IPS-20b (cell line): ENCODE results near the gene MDK.

Source experiments
- H3K27ac ChIP-seq: one replicate; pipeline ENCODE4 v1.5.1; 2013; ENCODE audit warnings: low read length
- H3K27me3 ChIP-seq: 2 replicates; pipeline ENCODE4 v1.6.1; 2013; ENCODE audit warnings: mild to moderate bottlenecking, low read length, inconsistent platforms; ENCODE audit not compliant: insufficient read depth
- H3K36me3 ChIP-seq: 2 replicates; pipeline ENCODE4 v1.6.1; 2013; ENCODE audit warnings: low read depth, mild to moderate bottlenecking, inconsistent platforms, low read length, moderate library complexity; ENCODE audit not compliant: insufficient read depth
- H3K4me1 ChIP-seq: 2 replicates; pipeline ENCODE4 v1.6.1; 2013; ENCODE audit warnings: mild to moderate bottlenecking, control low read depth, inconsistent platforms, low read length, moderate library complexity; ENCODE audit not compliant: insufficient read depth
- H3K4me3 ChIP-seq: 2 replicates; pipeline ENCODE4 v1.5.1; 2013; ENCODE audit warnings: mild to moderate bottlenecking, low read length, inconsistent platforms
- H3K9ac ChIP-seq: 2 replicates; pipeline ENCODE4 v1.6.1; 2013; ENCODE audit warnings: low read depth, mild to moderate bottlenecking, inconsistent platforms, low read length, moderate library complexity
- H3K9me3 ChIP-seq: 2 replicates; pipeline ENCODE4 v1.6.1; 2013; ENCODE audit warnings: mild to moderate bottlenecking, low read depth, low read length, inconsistent platforms; ENCODE audit not compliant: insufficient read depth

MDK gene

DNA sequence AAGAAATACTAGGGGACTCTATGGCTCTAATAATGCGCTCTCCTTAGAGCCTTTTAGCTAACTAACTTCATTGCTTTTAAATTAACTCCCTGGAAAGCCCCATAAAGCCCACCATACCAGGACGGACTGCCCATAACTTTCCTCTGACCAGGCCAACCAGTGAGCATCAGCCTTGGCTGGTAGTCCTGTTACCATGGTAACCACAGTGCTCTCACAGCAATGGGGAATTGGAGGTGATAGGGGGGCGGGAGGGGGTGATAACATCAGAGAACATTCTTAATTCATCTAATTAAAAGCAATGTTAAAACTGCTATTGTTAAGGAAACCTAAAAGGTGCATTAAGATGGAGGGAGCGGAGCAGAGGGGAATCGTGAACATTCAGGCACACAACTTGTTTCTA lies 37.3 kb downstream of the MDK start:
- H3K27ac ChIP-seq, result no peak overlapping the region
- H3K4me1 ChIP-seq, result peaks cover 2% of the 10 kb centered on the region; the same call in 1 of the 2 replicates
- H3K9me3 ChIP-seq, result no peaks in the 10 kb centered on the region
- H3K4me3 ChIP-seq, result no peak overlapping the region
- H3K36me3 ChIP-seq, result peaks cover 46% of the 10 kb centered on the region
- H3K27me3 ChIP-seq, result no peaks in the 10 kb centered on the region
- no peak overlapping the region for H3K9ac ChIP-seq

DNA sequence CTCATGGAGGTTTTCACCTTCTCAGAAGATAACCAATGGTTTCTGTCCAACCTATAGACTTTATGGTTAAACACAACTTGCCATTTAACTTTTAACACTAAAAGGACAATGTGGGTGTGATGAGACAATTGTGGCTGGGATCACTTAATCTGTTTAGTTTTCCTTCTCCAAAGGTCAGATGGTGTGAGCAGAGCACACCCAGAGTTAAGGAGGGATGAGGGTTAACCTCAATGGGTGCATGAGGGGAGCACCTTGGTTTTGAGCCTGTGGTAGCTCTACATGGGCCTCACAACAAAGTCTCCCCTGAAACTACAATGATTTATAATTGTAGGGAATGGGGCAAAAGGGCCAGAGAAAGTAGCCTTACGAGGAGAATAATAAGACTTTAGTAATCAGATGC lies 39.0 kb downstream of the MDK start:
- Histone ChIP-seq H3K9ac (no peak overlapping the region), H3K27ac (no peak overlapping the region), H3K36me3 (peaks cover 30% of the 10 kb centered on the region), H3K4me3 (no peak overlapping the region), H3K9me3 (no peaks in the 10 kb centered on the region), H3K27me3 (no peaks in the 10 kb centered on the region), H3K4me1 (peaks cover 2% of the 10 kb centered on the region; the same call in 1 of the 2 replicates)

GRCh38 chr11:46421257-46421880 lies 39.9 kb downstream of the MDK start:
- no peaks in the 10 kb centered on the region for H3K9me3 ChIP-seq
- peaks cover 2% of the 10 kb centered on the region; the same call in 1 of the 2 replicates for H3K4me1 ChIP-seq
- no peak overlapping the region for H3K4me3 ChIP-seq
- H3K36me3 ChIP-seq, result peaks cover 21% of the 10 kb centered on the region
- no peak overlapping the region for H3K9ac ChIP-seq
- no peaks in the 10 kb centered on the region for H3K27me3 ChIP-seq
- no peak overlapping the region for H3K27ac ChIP-seq

- Histone ChIP-seq H3K9ac (no peak overlapping the region), H3K4me3 (no peak overlapping the region), H3K4me1 (peaks cover 2% of the 10 kb centered on the region; the same call in 1 of the 2 replicates), H3K27me3 (no peaks in the 10 kb centered on the region), H3K27ac (no peak overlapping the region), H3K36me3 (peaks cover 16% of the 10 kb centered on the region; the same call in 1 of the 2 replicates), H3K9me3 (no peaks in the 10 kb centered on the region)
Observed at GRCh38 chr11:46422588-46422987, 41.1 kb downstream of the MDK start.

GRCh38 chr11:46426233-46426991 lies 44.9 kb downstream of the MDK start:
- no peak overlapping the region for H3K9ac ChIP-seq
- H3K27ac ChIP-seq, result no peak overlapping the region
- H3K27me3 ChIP-seq, result no peaks in the 10 kb centered on the region
- no peak overlapping the region for H3K4me3 ChIP-seq
- H3K9me3 ChIP-seq, result no peaks in the 10 kb centered on the region
- peaks cover 23% of the 10 kb centered on the region for H3K36me3 ChIP-seq
- no peaks in the 10 kb centered on the region for H3K4me1 ChIP-seq

GRCh38 chr11:46427364-46427763 lies 45.9 kb downstream of the MDK start:
- no peak overlapping the region for H3K9ac ChIP-seq
- no peak overlapping the region for H3K4me3 ChIP-seq
- no peak overlapping the region for H3K27ac ChIP-seq
- H3K27me3 ChIP-seq, result no peaks in the 10 kb centered on the region
- no peaks in the 10 kb centered on the region for H3K4me1 ChIP-seq
- no peaks in the 10 kb centered on the region for H3K9me3 ChIP-seq
- H3K36me3 ChIP-seq, result peaks cover 23% of the 10 kb centered on the region

- Histone ChIP-seq H3K27ac (no peak overlapping the region), H3K4me1 (no peaks in the 10 kb centered on the region), H3K9ac (no peak overlapping the region), H3K36me3 (peaks cover 38% of the 10 kb centered on the region), H3K9me3 (no peaks in the 10 kb centered on the region), H3K27me3 (no peaks in the 10 kb centered on the region), H3K4me3 (no peak overlapping the region)
Observed at GRCh38 chr11:46429717-46430116, 48.2 kb downstream of the MDK start.

GRCh38 chr11:46431211-46431610 lies 49.7 kb downstream of the MDK start:
- no peaks in the 10 kb centered on the region for H3K9me3 ChIP-seq
- H3K36me3 ChIP-seq, result peaks cover 40% of the 10 kb centered on the region
- no peaks in the 10 kb centered on the region for H3K27me3 ChIP-seq
- no peak overlapping the region for H3K9ac ChIP-seq
- H3K27ac ChIP-seq, result no peak overlapping the region
- no peak overlapping the region for H3K4me3 ChIP-seq
- H3K4me1 ChIP-seq, result peaks cover 12% of the 10 kb centered on the region
